GM13976 (cell line): ENCODE measurements around the gene BMP3.
"Not testable (repeated sequence)": the region's sequence is repeated elsewhere in the genome, so short reads cannot be mapped to it uniquely, and the experiment has no call there.

Experiments
- DNase-seq: peaks from one replicate; pipeline ENCODE4 v3.0.0; 2012; ENCODE audit warnings: low spot score
- CTCF ChIP-seq: IDR thresholded peaks from 2 replicates; pipeline ENCODE4 v1.5.1; 2012; ENCODE audit warnings: borderline replicate concordance, mild to moderate bottlenecking; ENCODE audit not compliant: insufficient read depth; ENCODE audit errors: extremely low read depth, missing control alignments, control extremely low read depth
- in situ Hi-C: fragments of 300-500 bp; cut with MboI; formaldehyde crosslinking; loops from one replicate; pipeline ENCODE4 v1.12.0; 2022; ENCODE audit warnings: low sequenced_read_pairs, mixed read lengths, inconsistent platforms; ENCODE audit not compliant: unreplicated experiment

Gene BMP3

GRCh38 chr4:81007417-81007816, 23.1 kb upstream of the BMP3 start:
- no peak for TF ChIP-seq CTCF
- in situ Hi-C loops = no loop called here
- no peak for DNase-seq

DNA sequence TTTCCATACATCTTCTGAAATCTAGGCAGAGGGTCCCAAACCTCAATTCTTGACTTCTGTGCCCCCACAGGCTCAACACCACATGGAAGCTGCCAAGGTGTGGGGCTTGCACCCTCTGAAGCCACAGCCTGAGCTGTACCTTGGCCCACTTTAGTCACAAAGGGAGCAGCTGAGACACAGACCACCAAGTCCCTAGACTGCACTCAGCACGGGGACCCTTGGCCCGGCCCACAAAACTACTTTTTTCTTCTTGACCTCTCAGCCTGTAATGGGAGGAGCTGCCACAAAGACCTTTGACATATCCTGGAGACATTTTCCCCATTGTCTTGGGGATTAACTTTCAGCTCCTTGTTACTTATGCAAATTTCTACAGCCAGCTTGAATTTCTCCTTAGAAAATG, 13.9 kb upstream of the BMP3 start:
- in situ Hi-C loops = not testable (repeated sequence)

DNA sequence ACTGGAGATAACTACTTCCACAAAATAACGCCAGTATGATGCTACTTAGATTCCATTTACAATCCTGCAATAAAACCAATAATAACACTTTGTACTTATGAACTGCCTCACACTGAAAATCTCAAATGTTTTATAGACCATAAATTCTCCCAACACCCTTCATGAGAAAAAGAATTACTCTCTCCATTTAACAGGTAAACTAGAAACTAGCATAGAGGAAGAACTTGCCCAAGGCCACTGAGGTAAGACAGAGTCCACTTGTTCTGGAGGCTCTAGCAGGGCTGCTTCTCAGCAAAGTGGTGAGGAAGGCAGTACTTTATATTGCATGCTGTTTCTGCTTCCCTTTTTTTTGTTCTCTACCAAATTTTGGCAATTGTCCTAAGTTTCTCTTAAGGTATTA, 11.5 kb upstream of the BMP3 start:
- in situ Hi-C loops = no loop called here
- no peak for TF ChIP-seq CTCF

More for the DNA sequence above, 13.9 kb upstream of the BMP3 start:
- not testable (repeated sequence) for DNase-seq

GRCh38 chr4:81021142-81021944, 9.2 kb upstream of the BMP3 start:
- in situ Hi-C loops = no loop called here
- no peak for DNase-seq
- TF ChIP-seq CTCF = no peak

More for the DNA sequence above, 11.5 kb upstream of the BMP3 start:
- DNase-seq = no peak

DNA sequence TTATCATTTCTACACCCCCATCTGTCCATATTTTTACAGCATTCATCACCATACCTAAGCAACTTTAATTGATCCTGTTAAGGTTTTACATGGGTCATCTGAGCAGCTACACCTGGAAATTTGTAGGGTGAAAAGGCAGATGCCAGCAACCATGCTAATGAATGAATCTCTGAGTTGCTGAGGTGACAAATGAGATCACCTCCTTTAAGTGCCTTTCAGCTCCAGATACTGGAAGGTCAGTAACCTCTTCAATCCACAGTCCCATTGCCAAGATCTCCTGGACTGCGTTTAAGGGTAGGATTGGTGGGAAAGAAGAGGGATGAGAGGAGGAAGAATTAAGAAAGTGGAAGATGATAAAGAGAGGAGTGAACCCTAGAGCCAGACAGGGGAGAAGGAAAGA, 8.5 kb upstream of the BMP3 start:
- in situ Hi-C loops = no loop called here
- no peak for TF ChIP-seq CTCF

DNA sequence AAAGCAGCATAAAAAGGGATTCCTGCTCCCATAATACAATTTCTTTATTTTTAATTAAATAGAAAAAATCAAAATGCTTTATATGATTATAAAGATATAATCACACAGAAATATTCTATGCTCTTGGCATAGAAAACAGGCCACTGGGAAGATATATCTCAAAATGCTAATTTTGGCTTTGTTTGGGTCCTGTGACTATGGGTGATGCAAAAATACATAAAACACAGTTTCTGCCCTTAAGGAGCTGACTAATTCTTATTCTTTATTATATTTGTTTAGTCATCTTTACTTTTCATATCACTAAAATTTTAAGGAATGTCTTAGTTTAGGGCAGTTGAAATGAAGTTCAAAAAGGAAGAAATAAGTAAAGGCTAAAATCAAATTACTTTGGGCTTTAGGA, 7.0 kb upstream of the BMP3 start:
- DNase-seq = no peak
- in situ Hi-C loops = no loop called here
- TF ChIP-seq CTCF = no peak

More for the DNA sequence above, 8.5 kb upstream of the BMP3 start:
- no peak for DNase-seq

DNA sequence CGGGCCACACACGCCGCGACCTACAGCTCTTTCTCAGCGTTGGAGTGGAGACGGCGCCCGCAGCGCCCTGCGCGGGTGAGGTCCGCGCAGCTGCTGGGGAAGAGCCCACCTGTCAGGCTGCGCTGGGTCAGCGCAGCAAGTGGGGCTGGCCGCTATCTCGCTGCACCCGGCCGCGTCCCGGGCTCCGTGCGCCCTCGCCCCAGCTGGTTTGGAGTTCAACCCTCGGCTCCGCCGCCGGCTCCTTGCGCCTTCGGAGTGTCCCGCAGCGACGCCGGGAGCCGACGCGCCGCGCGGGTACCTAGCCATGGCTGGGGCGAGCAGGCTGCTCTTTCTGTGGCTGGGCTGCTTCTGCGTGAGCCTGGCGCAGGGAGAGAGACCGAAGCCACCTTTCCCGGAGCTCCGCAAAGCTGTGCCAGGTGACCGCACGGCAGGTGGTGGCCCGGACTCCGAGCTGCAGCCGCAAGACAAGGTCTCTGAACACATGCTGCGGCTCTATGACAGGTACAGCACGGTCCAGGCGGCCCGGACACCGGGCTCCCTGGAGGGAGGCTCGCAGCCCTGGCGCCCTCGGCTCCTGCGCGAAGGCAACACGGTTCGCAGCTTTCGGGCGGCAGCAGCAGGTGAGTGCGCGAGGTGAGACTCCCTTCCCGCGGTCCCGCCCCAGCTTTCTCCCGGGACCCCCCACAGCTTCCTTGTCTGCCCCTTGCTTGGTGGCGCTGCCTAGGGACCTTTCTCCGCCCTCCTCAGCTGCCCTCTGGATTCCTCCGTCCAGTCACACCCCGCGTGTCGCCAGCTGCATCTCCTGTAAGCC, 678 bp downstream of the BMP3 start:
- DNase-seq = peak; percentile 27
- TF ChIP-seq CTCF = no peak
- in situ Hi-C loops = no loop called here
